ENCODE measurements around the gene FXR2. TPM values are rescaled to one million over a fixed set of nuclear protein-coding genes. Genes with fewer than 3 reads are reported as not detected.

Gene FXR2
- total and polyA plus RNA-seq, 5 donors from 2014 or later = 9.7 to 28.7 (median 10.9) TPM

DNA sequence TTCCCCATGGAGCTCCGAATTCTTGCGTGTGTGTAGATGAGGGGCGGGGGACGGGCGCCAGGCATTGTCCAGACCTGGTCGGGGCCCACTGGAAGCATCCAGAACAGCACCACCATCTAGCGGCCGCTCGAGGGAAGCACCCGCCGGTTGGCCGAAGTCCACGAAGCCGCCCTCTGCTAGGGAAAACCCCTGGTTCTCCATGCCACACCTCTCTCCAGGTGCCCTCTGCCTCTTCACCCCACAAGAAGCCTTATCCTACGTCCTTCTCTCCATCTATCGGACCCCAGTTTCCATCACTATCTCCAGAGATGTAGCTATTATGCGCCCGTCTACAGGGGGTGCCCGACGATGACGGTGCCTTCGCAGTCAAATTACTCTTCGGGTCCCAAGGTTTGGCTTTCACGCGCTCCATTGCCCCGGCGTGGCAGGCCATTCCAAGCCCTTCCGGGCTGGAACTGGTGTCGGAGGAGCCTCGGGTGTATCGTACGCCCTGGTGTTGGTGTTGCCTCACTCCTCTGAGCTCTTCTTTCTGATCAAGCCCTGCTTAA is 53.6 kb downstream of the FXR2 start:
- Mint-ChIP-seq H3K36me3 (peaks cover 14% of the 10 kb centered on the region), H3K4me3 (peak overlapping the region; percentile 94 to 98 (median 96)), H3K9me3 (no peaks in the 10 kb centered on the region), H3K27me3 (peaks cover 7% of the 10 kb centered on the region), H3K27ac (peak overlapping the region; percentile 93 to 98 (median 95)), H3K4me1 (peaks cover 16 to 50% (median 21%) of the 10 kb centered on the region in 4 donors)
- Histone ChIP-seq H3K27me3 (ENCODE audit: control insufficient read depth, insufficient read depth, low read length) (no peaks in the 10 kb centered on the region), H3K36me3 (ENCODE audit: control insufficient read depth, insufficient read depth, low read length) (peaks cover 13% of the 10 kb centered on the region), H3K4me3 (ENCODE audit: low read depth, low read length) (peak overlapping the region; percentile 86), H3K27ac (ENCODE audit: insufficient read depth, low read length, poor library complexity, severe bottlenecking) (peak overlapping the region; percentile 97), H3K9me3 (ENCODE audit: control insufficient read depth in 2 of 2, low read length in 2 of 2) (no peaks in the 10 kb centered on the region), H3K4me1 (ENCODE audit: control insufficient read depth, insufficient read depth, low read length, poor library complexity, severe bottlenecking) (peaks cover 40% of the 10 kb centered on the region)
- DNase-seq = peak; percentile 76 to 82 (median 76)
- ATAC-seq (ENCODE audit: low read depth in 2 of 2) = peak; percentile 61 to 67

DNA sequence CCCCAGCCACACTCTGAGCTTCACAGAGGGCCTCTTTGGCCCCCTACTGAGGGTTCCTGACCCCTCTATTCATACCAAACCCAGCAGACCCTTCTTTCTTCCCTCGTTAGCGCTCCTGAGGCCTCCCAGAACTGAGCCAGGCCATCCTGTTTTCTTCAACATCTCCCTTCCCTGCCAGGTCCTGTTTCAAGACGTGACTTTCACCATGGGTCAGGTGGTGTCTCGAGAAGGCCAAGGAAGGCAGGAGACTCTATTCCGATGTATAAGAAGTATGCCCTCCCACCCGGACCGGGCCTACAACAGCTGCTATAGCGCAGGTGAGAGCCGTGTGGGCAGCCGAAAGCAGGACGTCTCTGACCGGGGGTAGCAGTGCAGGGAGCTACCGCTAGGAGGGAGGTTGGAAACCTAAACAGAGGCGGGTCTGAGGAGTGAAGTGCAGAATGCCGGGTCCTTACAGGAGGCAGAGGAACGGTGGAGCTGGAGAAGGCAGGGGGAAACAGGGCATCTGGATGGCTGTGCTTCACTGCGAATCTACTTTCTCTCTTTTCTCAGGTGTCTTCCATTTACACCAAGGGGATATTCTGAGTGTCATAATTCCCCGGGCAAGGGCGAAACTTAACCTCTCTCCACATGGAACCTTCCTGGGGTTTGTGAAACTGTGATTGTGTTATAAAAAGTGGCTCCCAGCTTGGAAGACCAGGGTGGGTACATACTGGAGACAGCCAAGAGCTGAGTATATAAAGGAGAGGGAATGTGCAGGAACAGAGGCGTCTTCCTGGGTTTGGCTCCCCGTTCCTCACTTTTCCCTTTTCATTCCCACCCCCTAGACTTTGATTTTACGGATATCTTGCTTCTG is 54.3 kb downstream of the FXR2 start:
- Mint-ChIP-seq H3K36me3 (peaks cover 10% of the 10 kb centered on the region), H3K9me3 (no peaks in the 10 kb centered on the region), H3K4me1 (peaks cover 16 to 54% (median 25%) of the 10 kb centered on the region in 4 donors), H3K27me3 (peaks cover 7% of the 10 kb centered on the region), H3K4me3 (peak overlapping the region; percentile 94 to 98 (median 96)), H3K27ac (peak overlapping the region; percentile 93 to 98 (median 95))
- Histone ChIP-seq H3K27me3 (ENCODE audit: control insufficient read depth, insufficient read depth, low read length) (no peaks in the 10 kb centered on the region), H3K9me3 (ENCODE audit: control insufficient read depth in 2 of 2, low read length in 2 of 2) (no peaks in the 10 kb centered on the region), H3K4me1 (ENCODE audit: control insufficient read depth, insufficient read depth, low read length, poor library complexity, severe bottlenecking) (peaks cover 40% of the 10 kb centered on the region), H3K27ac (ENCODE audit: insufficient read depth, low read length, poor library complexity, severe bottlenecking) (peak overlapping the region; percentile 97), H3K36me3 (ENCODE audit: control insufficient read depth, insufficient read depth, low read length) (peaks cover 9% of the 10 kb centered on the region), H3K4me3 (ENCODE audit: low read depth, low read length) (no peak overlapping the region)
- ATAC-seq (ENCODE audit: low read depth in 2 of 2) = no peak
- DNase-seq = peak in 2 of 3 donors; percentile 31 to 60

DNA sequence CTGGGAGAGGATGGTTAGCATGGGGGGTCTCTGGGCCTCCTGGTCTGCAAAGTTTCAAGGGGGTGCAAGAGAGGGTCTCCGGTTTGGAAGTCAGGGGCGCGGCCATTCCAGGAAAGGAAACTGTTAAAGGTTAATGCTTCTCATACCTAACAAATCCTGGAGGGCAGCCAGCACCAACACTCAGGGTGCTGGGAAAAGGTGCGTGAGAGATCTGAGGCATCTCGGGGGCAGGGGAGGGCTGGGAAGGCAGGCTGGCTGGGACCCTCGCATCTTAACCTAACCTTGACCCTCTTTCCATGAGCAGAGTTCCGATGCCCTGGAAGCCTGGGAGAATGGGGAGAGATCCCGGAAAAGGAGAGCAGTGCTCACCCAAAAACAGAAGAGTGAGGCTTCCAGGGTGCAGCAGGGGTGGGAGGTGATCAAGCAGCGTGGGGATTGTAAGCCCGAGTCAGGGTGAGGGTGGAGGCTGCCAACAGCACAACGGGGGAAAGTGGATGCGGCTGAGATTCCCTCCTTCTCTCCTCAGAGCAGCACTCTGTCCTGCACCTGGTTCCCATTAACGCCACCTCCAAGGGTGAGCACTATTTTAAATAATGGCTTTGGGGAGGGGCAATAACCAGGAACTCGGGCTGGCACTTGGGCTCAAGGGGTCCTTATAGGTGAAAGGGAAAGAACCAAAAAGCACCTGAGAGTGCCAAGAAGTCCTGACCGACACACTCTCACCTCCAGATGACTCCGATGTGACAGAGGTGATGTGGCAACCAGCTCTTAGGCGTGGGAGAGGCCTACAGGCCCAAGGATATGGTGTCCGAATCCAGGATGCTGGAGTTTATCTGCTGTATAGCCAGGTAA is 55.2 kb downstream of the FXR2 start:
- H3K27me3 ChIP-seq (ENCODE audit: control insufficient read depth, insufficient read depth, low read length) = no peaks in the 10 kb centered on the region
- H3K4me3 Mint-ChIP-seq = peak overlapping the region in 3 of 4 donors; percentile 94 to 97 (median 95)
- H3K9me3 ChIP-seq (ENCODE audit: control insufficient read depth in 2 of 2, low read length in 2 of 2) = no peaks in the 10 kb centered on the region
- H3K27ac ChIP-seq (ENCODE audit: insufficient read depth, low read length, poor library complexity, severe bottlenecking) = no peak overlapping the region
- H3K27me3 Mint-ChIP-seq = peaks cover 7% of the 10 kb centered on the region
- H3K4me1 ChIP-seq (ENCODE audit: control insufficient read depth, insufficient read depth, low read length, poor library complexity, severe bottlenecking) = peaks cover 40% of the 10 kb centered on the region
- H3K4me1 Mint-ChIP-seq = peaks cover 16 to 59% (median 30%) of the 10 kb centered on the region in 4 donors
- no peaks in the 10 kb centered on the region for H3K9me3 Mint-ChIP-seq
- ATAC-seq (ENCODE audit: low read depth in 2 of 2) = no peak
- peak overlapping the region in 1 of 3 donors; percentile 76 for H3K27ac Mint-ChIP-seq
- peaks cover 9% of the 10 kb centered on the region for H3K36me3 Mint-ChIP-seq
- DNase-seq = no peak
- peaks cover 2% of the 10 kb centered on the region for H3K36me3 ChIP-seq (ENCODE audit: control insufficient read depth, insufficient read depth, low read length)
- H3K4me3 ChIP-seq (ENCODE audit: low read depth, low read length) = no peak overlapping the region

DNA sequence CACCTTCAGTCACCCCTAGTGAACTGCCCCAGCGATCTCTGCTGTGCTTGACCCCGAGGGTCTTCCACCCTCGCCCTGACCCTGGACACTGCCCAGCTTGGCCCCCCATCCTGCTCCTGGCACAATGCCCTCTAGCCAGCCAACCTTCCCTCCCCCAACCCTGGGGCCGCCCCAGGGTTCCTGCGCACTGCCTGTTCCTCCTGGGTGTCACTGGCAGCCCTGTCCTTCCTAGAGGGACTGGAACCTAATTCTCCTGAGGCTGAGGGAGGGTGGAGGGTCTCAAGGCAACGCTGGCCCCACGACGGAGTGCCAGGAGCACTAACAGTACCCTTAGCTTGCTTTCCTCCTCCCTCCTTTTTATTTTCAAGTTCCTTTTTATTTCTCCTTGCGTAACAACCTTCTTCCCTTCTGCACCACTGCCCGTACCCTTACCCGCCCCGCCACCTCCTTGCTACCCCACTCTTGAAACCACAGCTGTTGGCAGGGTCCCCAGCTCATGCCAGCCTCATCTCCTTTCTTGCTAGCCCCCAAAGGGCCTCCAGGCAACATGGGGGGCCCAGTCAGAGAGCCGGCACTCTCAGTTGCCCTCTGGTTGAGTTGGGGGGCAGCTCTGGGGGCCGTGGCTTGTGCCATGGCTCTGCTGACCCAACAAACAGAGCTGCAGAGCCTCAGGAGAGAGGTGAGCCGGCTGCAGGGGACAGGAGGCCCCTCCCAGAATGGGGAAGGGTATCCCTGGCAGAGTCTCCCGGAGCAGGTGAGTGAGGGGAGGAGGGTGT is 56.0 kb downstream of the FXR2 start, which contains the start of gene TNFSF13:
TNFSF13 (plus strand) TSS at position 207 of the 776 bp plus-strand sequence; CDS start at position 497, 290 bp downstream.
- peak within 1 kb of the TSS in 3 of 4 donors; percentile 43 to 93 (median 83) for H3K4me3 Mint-ChIP-seq
- DNase-seq = no peak
- H3K27ac Mint-ChIP-seq = peak within 1 kb of the TSS in 2 of 3 donors; percentile 73 to 76
- peaks cover 9% of the 10 kb centered on the region for H3K36me3 Mint-ChIP-seq
- Histone ChIP-seq H3K4me1 (ENCODE audit: control insufficient read depth, insufficient read depth, low read length, poor library complexity, severe bottlenecking) (peaks cover 39% of the 10 kb centered on the region), H3K27me3 (ENCODE audit: control insufficient read depth, insufficient read depth, low read length) (no peaks in the 10 kb centered on the region), H3K36me3 (ENCODE audit: control insufficient read depth, insufficient read depth, low read length) (peaks cover 2% of the 10 kb centered on the region), H3K9me3 (ENCODE audit: control insufficient read depth in 2 of 2, low read length in 2 of 2) (no peaks in the 10 kb centered on the region), H3K27ac (ENCODE audit: insufficient read depth, low read length, poor library complexity, severe bottlenecking) (peak within 1 kb of the TSS; percentile 51), H3K4me3 (ENCODE audit: low read depth, low read length) (no peak within 1 kb of the TSS)
- H3K9me3 Mint-ChIP-seq = no peaks in the 10 kb centered on the region
- peaks cover 7% of the 10 kb centered on the region for H3K27me3 Mint-ChIP-seq
- peaks cover 16 to 57% (median 32%) of the 10 kb centered on the region in 4 donors for H3K4me1 Mint-ChIP-seq
- ATAC-seq (ENCODE audit: low read depth in 2 of 2) = no peak

DNA sequence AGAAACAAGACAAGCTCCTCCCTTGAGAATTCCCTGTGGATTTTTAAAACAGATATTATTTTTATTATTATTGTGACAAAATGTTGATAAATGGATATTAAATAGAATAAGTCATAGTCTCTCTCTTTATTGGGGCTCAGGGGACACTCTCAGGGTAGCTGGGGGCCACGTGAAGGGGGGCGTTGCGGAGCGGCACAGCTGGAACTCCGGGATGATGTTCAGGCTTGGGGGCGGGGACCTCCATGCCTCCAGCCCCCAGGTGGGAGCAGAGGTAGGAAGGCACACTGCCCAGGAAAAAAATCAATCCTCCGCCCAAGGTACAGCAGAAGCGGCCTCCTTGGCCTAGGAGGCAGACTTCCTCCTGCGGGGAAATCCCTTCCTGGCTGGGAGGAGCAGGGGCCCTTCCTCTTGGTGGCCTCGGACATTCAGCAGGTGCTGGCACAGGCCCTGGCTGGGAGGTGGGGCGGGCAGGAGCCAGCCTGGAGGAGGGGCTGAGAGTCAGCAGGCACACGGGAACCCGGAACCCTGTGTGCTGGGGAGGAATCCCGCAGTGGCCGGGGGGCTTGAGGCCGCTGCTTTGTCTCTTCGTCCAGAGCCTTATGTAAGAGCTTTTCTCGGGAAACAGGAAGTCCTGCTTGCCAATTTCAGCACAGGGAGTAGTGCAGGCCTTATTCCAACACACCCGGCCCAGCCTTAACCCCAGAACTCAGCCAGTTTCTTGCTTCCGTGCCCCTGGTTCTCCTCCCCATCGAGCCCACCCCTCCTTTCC is 56.7 kb downstream of the FXR2 start:
- peaks cover 7% of the 10 kb centered on the region for H3K27me3 Mint-ChIP-seq
- no peaks in the 10 kb centered on the region for H3K9me3 Mint-ChIP-seq
- Histone ChIP-seq H3K27me3 (ENCODE audit: control insufficient read depth, insufficient read depth, low read length) (no peaks in the 10 kb centered on the region), H3K9me3 (ENCODE audit: control insufficient read depth in 2 of 2, low read length in 2 of 2) (no peaks in the 10 kb centered on the region), H3K36me3 (ENCODE audit: control insufficient read depth, insufficient read depth, low read length) (peaks cover 2% of the 10 kb centered on the region), H3K4me1 (ENCODE audit: control insufficient read depth, insufficient read depth, low read length, poor library complexity, severe bottlenecking) (peaks cover 41% of the 10 kb centered on the region), H3K27ac (ENCODE audit: insufficient read depth, low read length, poor library complexity, severe bottlenecking) (peak overlapping the region; percentile 51), H3K4me3 (ENCODE audit: low read depth, low read length) (no peak overlapping the region)
- H3K4me3 Mint-ChIP-seq = peak overlapping the region in 3 of 4 donors; percentile 43 to 93 (median 83)
- H3K4me1 Mint-ChIP-seq = peaks cover 16 to 64% (median 38%) of the 10 kb centered on the region in 4 donors
- peaks cover 13% of the 10 kb centered on the region for H3K36me3 Mint-ChIP-seq
- H3K27ac Mint-ChIP-seq = peak overlapping the region in 1 of 3 donors; percentile 43
- ATAC-seq (ENCODE audit: low read depth in 2 of 2) (no peak), DNase-seq (peak in 1 of 3 donors; percentile 42)

DNA sequence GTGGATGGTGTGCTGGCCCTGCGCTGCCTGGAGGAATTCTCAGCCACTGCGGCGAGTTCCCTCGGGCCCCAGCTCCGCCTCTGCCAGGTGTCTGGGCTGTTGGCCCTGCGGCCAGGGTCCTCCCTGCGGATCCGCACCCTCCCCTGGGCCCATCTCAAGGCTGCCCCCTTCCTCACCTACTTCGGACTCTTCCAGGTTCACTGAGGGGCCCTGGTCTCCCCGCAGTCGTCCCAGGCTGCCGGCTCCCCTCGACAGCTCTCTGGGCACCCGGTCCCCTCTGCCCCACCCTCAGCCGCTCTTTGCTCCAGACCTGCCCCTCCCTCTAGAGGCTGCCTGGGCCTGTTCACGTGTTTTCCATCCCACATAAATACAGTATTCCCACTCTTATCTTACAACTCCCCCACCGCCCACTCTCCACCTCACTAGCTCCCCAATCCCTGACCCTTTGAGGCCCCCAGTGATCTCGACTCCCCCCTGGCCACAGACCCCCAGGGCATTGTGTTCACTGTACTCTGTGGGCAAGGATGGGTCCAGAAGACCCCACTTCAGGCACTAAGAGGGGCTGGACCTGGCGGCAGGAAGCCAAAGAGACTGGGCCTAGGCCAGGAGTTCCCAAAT is 57.4 kb downstream of the FXR2 start:
- peaks cover 41% of the 10 kb centered on the region for H3K4me1 ChIP-seq (ENCODE audit: control insufficient read depth, insufficient read depth, low read length, poor library complexity, severe bottlenecking)
- no peak for ATAC-seq (ENCODE audit: low read depth in 2 of 2)
- peak overlapping the region; percentile 51 for H3K27ac ChIP-seq (ENCODE audit: insufficient read depth, low read length, poor library complexity, severe bottlenecking)
- Mint-ChIP-seq H3K36me3 (peaks cover 17% of the 10 kb centered on the region), H3K27ac (peak overlapping the region in 1 of 3 donors; percentile 14), H3K27me3 (peaks cover 7% of the 10 kb centered on the region), H3K4me3 (peak overlapping the region in 1 of 4 donors; percentile 83), H3K9me3 (no peaks in the 10 kb centered on the region), H3K4me1 (peaks cover 17 to 65% (median 40%) of the 10 kb centered on the region in 4 donors)
- H3K9me3 ChIP-seq (ENCODE audit: control insufficient read depth in 2 of 2, low read length in 2 of 2) = no peaks in the 10 kb centered on the region
- peaks cover 2% of the 10 kb centered on the region for H3K36me3 ChIP-seq (ENCODE audit: control insufficient read depth, insufficient read depth, low read length)
- no peaks in the 10 kb centered on the region for H3K27me3 ChIP-seq (ENCODE audit: control insufficient read depth, insufficient read depth, low read length)
- H3K4me3 ChIP-seq (ENCODE audit: low read depth, low read length) = no peak overlapping the region
- DNase-seq = no peak
